Sigmoid colon (tissue), 4 donors: ENCODE results near the gene SLX1A.

Experiments used
- EP300 ChIP-seq, 4 donors: sonication (generic); formaldehyde crosslinking; IDR thresholded peaks; one replicate each; pipeline ENCODE4 v1.6.1; 2017; ENCODE audit warnings: antibody characterized with exemption in 4 of 4
- POLR2A ChIP-seq, 2 donors: fragments of 450-650 bp; IDR thresholded peaks; one replicate each; pipeline ENCODE4 v1.6.1; 2016; ENCODE audit warnings: antibody characterized with exemption in 2 of 2, mild to moderate bottlenecking in 2 of 2, moderate library complexity in 2 of 2
- POLR2AphosphoS5 ChIP-seq, 4 donors: sonication (generic); formaldehyde crosslinking; IDR thresholded peaks; one replicate each; pipeline ENCODE4 v1.6.1; 2017; ENCODE audit warnings: antibody characterized with exemption in 4 of 4
- TF ChIP-seq, protein P1 (sequence below), 4 experiments: fragments of 450-650 bp in 3 of 4; fragments of 200-600 bp in 1 of 4; IDR thresholded peaks; one replicate each; pipeline ENCODE4 v1.5.1; 2016 to 2019; ENCODE audit warnings: antibody characterized with exemption in 4 of 4, mild to moderate bottlenecking in 3 of 4, moderate library complexity in 2 of 4

GRCh38 chr16:30149250-30149930 is 44.3 kb upstream of the SLX1A start:
- TF ChIP-seq, protein P1, sequence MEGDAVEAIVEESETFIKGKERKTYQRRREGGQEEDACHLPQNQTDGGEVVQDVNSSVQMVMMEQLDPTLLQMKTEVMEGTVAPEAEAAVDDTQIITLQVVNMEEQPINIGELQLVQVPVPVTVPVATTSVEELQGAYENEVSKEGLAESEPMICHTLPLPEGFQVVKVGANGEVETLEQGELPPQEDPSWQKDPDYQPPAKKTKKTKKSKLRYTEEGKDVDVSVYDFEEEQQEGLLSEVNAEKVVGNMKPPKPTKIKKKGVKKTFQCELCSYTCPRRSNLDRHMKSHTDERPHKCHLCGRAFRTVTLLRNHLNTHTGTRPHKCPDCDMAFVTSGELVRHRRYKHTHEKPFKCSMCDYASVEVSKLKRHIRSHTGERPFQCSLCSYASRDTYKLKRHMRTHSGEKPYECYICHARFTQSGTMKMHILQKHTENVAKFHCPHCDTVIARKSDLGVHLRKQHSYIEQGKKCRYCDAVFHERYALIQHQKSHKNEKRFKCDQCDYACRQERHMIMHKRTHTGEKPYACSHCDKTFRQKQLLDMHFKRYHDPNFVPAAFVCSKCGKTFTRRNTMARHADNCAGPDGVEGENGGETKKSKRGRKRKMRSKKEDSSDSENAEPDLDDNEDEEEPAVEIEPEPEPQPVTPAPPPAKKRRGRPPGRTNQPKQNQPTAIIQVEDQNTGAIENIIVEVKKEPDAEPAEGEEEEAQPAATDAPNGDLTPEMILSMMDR (IDR thresholded peaks at IDR 0.05): no peak
- TF ChIP-seq POLR2AphosphoS5 (IDR thresholded peaks at IDR 0.05) (no peak), EP300 (IDR thresholded peaks at IDR 0.05) (no peak), POLR2A (IDR thresholded peaks at IDR 0.05) (no peak)
